GM12874 (cell line): ENCODE results near the gene ASAP3.
A peak's percentile ranks its signal among the peaks of the same experiment; 100 is the strongest.

Experiments used
- CTCF ChIP-seq: IDR thresholded peaks from 2 replicates; pipeline ENCODE4 v1.5.1; 2011; ENCODE audit warnings: low read depth, mild to moderate bottlenecking, control low read depth, low read length, moderate library complexity; ENCODE audit not compliant: insufficient read depth

The ASAP3 gene

GRCh38 chr1:23528250-23528978 is 44.4 kb upstream of the ASAP3 start:
- TF ChIP-seq CTCF, result no peak

GRCh38 chr1:23527900-23528249 is 43.9 kb upstream of the ASAP3 start:
- peak; percentile 27; the same call in 1 of the 2 replicates for TF ChIP-seq CTCF

- TF ChIP-seq CTCF, result no peak
These were observed 43.4 kb upstream of the ASAP3 start for GRCh38 chr1:23527366-23527765.

GRCh38 chr1:23526329-23527041 is 42.5 kb upstream of the ASAP3 start:
- TF ChIP-seq CTCF, result no peak

GRCh38 chr1:23525558-23526250 is 41.7 kb upstream of the ASAP3 start:
- TF ChIP-seq CTCF, result no peak

- no peak for TF ChIP-seq CTCF
These were observed 40.9 kb upstream of the ASAP3 start for GRCh38 chr1:23524716-23525401.

GRCh38 chr1:23524163-23524562 is 40.2 kb upstream of the ASAP3 start:
- TF ChIP-seq CTCF, result no peak
